Measurements from ENCODE around the gene SPATA2L. TPM values are rescaled to one million over a fixed set of nuclear protein-coding genes. Genes with fewer than 3 reads are reported as not detected.

SPATA2L gene
- total RNA-seq, 1 experiment from 2014 or later: 12.7 TPM

- no peak for DNase-seq (ENCODE audit: low read depth, low spot score)
- H3K27me3 ChIP-seq (ENCODE audit: control insufficient read depth, insufficient read depth, low read length): no peaks in the 10 kb centered on the region
- ChIA-PET POLR2A (no interaction called here), CTCF (no interaction called here)
- no peaks in the 10 kb centered on the region for H3K9me3 ChIP-seq (ENCODE audit: control insufficient read depth, insufficient read depth, low read depth, low read length)
- in situ Hi-C loops (cut with HindIII; ENCODE audit: low pct_unique_long_range_greater_than_20kb, low sequenced_read_pairs) (no loop called here), intact Hi-C loops (cut with micrococcal nuclease; ENCODE audit: unreplicated experiment) (no loop called here)
- no peaks in the 10 kb centered on the region for H3K4me1 ChIP-seq (ENCODE audit: control insufficient read depth, insufficient read depth, low read length)
- H3K36me3 ChIP-seq (ENCODE audit: control insufficient read depth, insufficient read depth, low read length): peaks cover 3% of the 10 kb centered on the region; the same call in 1 of the 2 replicates
- BruUV-seq (replicated peaks): no TSS peak
- H3K4me3 ChIP-seq (ENCODE audit: low read depth in 2 of 2, low read length in 2 of 2): no peak overlapping the region
- ATAC-seq: no peak
- H3K27ac ChIP-seq (ENCODE audit: low read length): no peak overlapping the region
- TF ChIP-seq REST (IDR thresholded peaks at IDR 0.05; ENCODE audit: insufficient read depth in 1 of 2, low read depth in 2 of 2, low read length in 1 of 2) (no peak), SIN3A (IDR thresholded peaks at IDR 0.05; ENCODE audit: borderline replicate concordance, insufficient read depth, low read depth, low read length) (no peak), CTCF (IDR thresholded peaks at IDR 0.05) (no peak), TCF7L2 (IDR thresholded peaks at IDR 0.05; ENCODE audit: low read depth, low read length) (no peak), POLR2AphosphoS5 (IDR thresholded peaks at IDR 0.05; ENCODE audit: low read depth, low read length) (no peak)
Measured at GRCh38 chr16:89748921-89749320, 47.4 kb upstream of the SPATA2L start.

- no peak for ATAC-seq
- intact Hi-C loops (cut with micrococcal nuclease; ENCODE audit: unreplicated experiment) (no loop called here), in situ Hi-C loops (cut with HindIII; ENCODE audit: low pct_unique_long_range_greater_than_20kb, low sequenced_read_pairs) (no loop called here)
- no peak overlapping the region for H3K4me3 ChIP-seq (ENCODE audit: low read depth in 2 of 2, low read length in 2 of 2)
- peaks cover 3% of the 10 kb centered on the region; the same call in 1 of the 2 replicates for H3K36me3 ChIP-seq (ENCODE audit: control insufficient read depth, insufficient read depth, low read length)
- H3K27ac ChIP-seq (ENCODE audit: low read length): no peak overlapping the region
- CTCF ChIA-PET: no interaction called here
- BruUV-seq (replicated peaks): no TSS peak
- POLR2A ChIA-PET: no interaction called here
- no peaks in the 10 kb centered on the region for H3K4me1 ChIP-seq (ENCODE audit: control insufficient read depth, insufficient read depth, low read length)
- H3K27me3 ChIP-seq (ENCODE audit: control insufficient read depth, insufficient read depth, low read length): no peaks in the 10 kb centered on the region
- TF ChIP-seq SIN3A (IDR thresholded peaks at IDR 0.05; ENCODE audit: borderline replicate concordance, insufficient read depth, low read depth, low read length) (no peak), REST (IDR thresholded peaks at IDR 0.05; ENCODE audit: insufficient read depth in 1 of 2, low read depth in 2 of 2, low read length in 1 of 2) (no peak), CTCF (IDR thresholded peaks at IDR 0.05) (no peak), TCF7L2 (IDR thresholded peaks at IDR 0.05; ENCODE audit: low read depth, low read length) (no peak), POLR2AphosphoS5 (IDR thresholded peaks at IDR 0.05; ENCODE audit: low read depth, low read length) (no peak)
- H3K9me3 ChIP-seq (ENCODE audit: control insufficient read depth, insufficient read depth, low read depth, low read length): no peaks in the 10 kb centered on the region
- DNase-seq (ENCODE audit: low read depth, low spot score): no peak
Measured at GRCh38 chr16:89748076-89748475, 46.6 kb upstream of the SPATA2L start.

All from Panc1 (cell line).